B cell (primary cell): Measurements from ENCODE around the gene FAM53A. TPM values are rescaled to one million over a fixed set of nuclear protein-coding genes. Genes with fewer than 3 reads are reported as not detected.

Experiments
- ATAC-seq: fragments of 200-7000 bp; cut with Tn5 transposase; one replicate; pipeline ENCODE4 v1.10.0; 2021; ENCODE audit warnings: low read depth, mild to moderate bottlenecking, moderate number of reproducible peaks, moderate library complexity
- CTCF ChIA-PET: fragments of 350-600 bp; sonication (Branson Sonifier 250); formaldehyde crosslinking; loops from one replicate; lab custom pipeline; 2021; ENCODE audit warnings: antibody characterized with exemption, inconsistent platforms; lab: Charles Lee
- POLR2A ChIA-PET: fragments of 350-600 bp; sonication (Branson Sonifier 250); formaldehyde crosslinking; loops from one replicate; lab custom pipeline; 2021; ENCODE audit warnings: antibody characterized with exemption; lab: Charles Lee
- DNase-seq: peaks from one replicate; pipeline ENCODE4 v3.0.0; 2013
- H2AFZ ChIP-seq: 2 replicates; pipeline ENCODE4 v1.6.1; 2012; ENCODE audit warnings: mild to moderate bottlenecking, low read depth, low read length; ENCODE audit not compliant: insufficient read depth, poor library complexity, severe bottlenecking
- H3K27ac ChIP-seq, 2 donors: 1 replicate in 1 of 2; 2 replicates in 1 of 2; pipeline ENCODE4 v1.5.1; 2012 to 2013; ENCODE audit warnings: low read length in 2 of 2, mild to moderate bottlenecking in 2 of 2, moderate library complexity in 1 of 2
- H3K27me3 ChIP-seq, 4 experiments: fragments of 200-600 bp in 1 of 4; sonication (generic) in 1 of 4; replicated peaks in 1 of 4; 1 replicate in 2 of 4; 2 replicates in 2 of 4; pipeline versions ENCODE4 v1.6.1 to v1.7.0; 2013 to 2016; ENCODE audit warnings: low read length in 3 of 4, mild to moderate bottlenecking in 2 of 4, mixed read lengths in 1 of 4, moderate library complexity in 1 of 4; ENCODE audit not compliant: insufficient read depth in 4 of 4, control insufficient read depth in 3 of 4; ENCODE audit errors: control extremely low read depth in 1 of 4
- H3K36me3 ChIP-seq, 2 experiments: replicated peaks in 1 of 2; 1 replicate in 1 of 2; 2 replicates in 1 of 2; pipeline versions ENCODE4 v1.6.1 to v1.7.1; 2013; ENCODE audit warnings: low read length in 1 of 2; ENCODE audit not compliant: insufficient read depth in 2 of 2, control insufficient read depth in 1 of 2; ENCODE audit errors: control extremely low read depth in 1 of 2, extremely low read depth in 1 of 2
- H3K4me1 ChIP-seq, 2 donors: fragments of 200-600 bp in 1 of 2; sonication (generic) in 1 of 2; 1 replicate in 1 of 2; 2 replicates in 1 of 2; pipeline versions ENCODE4 v1.5.1 to v1.6.1; 2013 to 2017; ENCODE audit warnings: low read length in 2 of 2; ENCODE audit not compliant: control insufficient read depth in 2 of 2, insufficient read depth in 2 of 2
- H3K4me2 ChIP-seq: replicated peaks from 2 replicates; pipeline ENCODE3; 2012; ENCODE audit warnings: mild to moderate bottlenecking, low read depth, low read length; ENCODE audit not compliant: poor library complexity, severe bottlenecking
- H3K4me3 ChIP-seq, 5 experiments: fragments of 200-600 bp in 1 of 5; sonication (generic) in 1 of 5; 1 replicate in 3 of 5; 2 replicates in 2 of 5; pipeline versions ENCODE4 v1.5.1 to v1.7.0; 2011 to 2016; ENCODE audit warnings: low read length in 4 of 5, mild to moderate bottlenecking in 4 of 5, low read depth in 2 of 5, control low read depth in 1 of 5, moderate library complexity in 1 of 5; ENCODE audit not compliant: insufficient read depth in 1 of 5; ENCODE audit errors: control extremely low read depth in 1 of 5, extremely low read depth in 1 of 5
- H3K79me2 ChIP-seq: fragments of 200-600 bp; sonication (generic); one replicate; pipeline ENCODE4 v1.6.0; 2016; ENCODE audit warnings: low read length; ENCODE audit not compliant: control insufficient read depth, insufficient read depth
- H3K9ac ChIP-seq: fragments of 200-600 bp; sonication (generic); 2 replicates; pipeline ENCODE4 v1.6.1; 2017; ENCODE audit warnings: mild to moderate bottlenecking, low read length, moderate library complexity
- H3K9me3 ChIP-seq, 3 donors: one replicate each; pipeline versions ENCODE4 v1.6.1 to v1.7.1; 2013; ENCODE audit warnings: low read length in 2 of 3; ENCODE audit not compliant: control insufficient read depth in 2 of 3, insufficient read depth in 1 of 3; ENCODE audit errors: control extremely low read depth in 1 of 3
- H4K20me1 ChIP-seq: 2 replicates; pipeline ENCODE4 v1.6.0; 2012; ENCODE audit warnings: mild to moderate bottlenecking, low read length; ENCODE audit not compliant: insufficient read depth, control insufficient read depth, poor library complexity, severe bottlenecking
- H3K27ac Mint-ChIP-seq: one replicate; pipeline ENCODE4 v1.8.0; 2021; ENCODE audit warnings: mixed read lengths
- H3K27me3 Mint-ChIP-seq: one replicate; pipeline ENCODE4 v1.8.0; 2021; ENCODE audit warnings: mixed read lengths
- H3K4me1 Mint-ChIP-seq: one replicate; pipeline ENCODE4 v1.8.0; 2021; ENCODE audit warnings: mixed read lengths
- H3K4me3 Mint-ChIP-seq: one replicate; pipeline ENCODE4 v1.8.0; 2021; ENCODE audit warnings: mixed read lengths
- H3K9me3 Mint-ChIP-seq: one replicate; pipeline ENCODE4 v1.8.0; 2022; ENCODE audit warnings: mixed read lengths; ENCODE audit not compliant: insufficient read depth
- CTCF ChIP-seq: fragments of 200-600 bp; IDR thresholded peaks from one replicate; pipeline ENCODE4 v1.8.0; 2022; ENCODE audit warnings: antibody characterized with exemption, mild to moderate bottlenecking
- EZH2 ChIP-seq: IDR thresholded peaks from 2 replicates; pipeline ENCODE4 v1.6.1; 2012; ENCODE audit warnings: borderline replicate concordance, low read depth, mild to moderate bottlenecking, moderate library complexity, low read length; ENCODE audit not compliant: insufficient read depth, poor library complexity, severe bottlenecking
- WGBS: methylation state at CpG from one replicate; pipeline ENCODE4 v1.1.5; 2013; ENCODE audit warnings: missing lambda C conversion rate; ENCODE audit not compliant: insufficient coverage; 5-methylcytosine and 5-hydroxymethylcytosine counted together
- intact Hi-C: fragments of 100-400 bp; cut with micrococcal nuclease; formaldehyde crosslinking; loops from one replicate; pipeline ENCODE4 v1.10.0; 2022
- polyA plus RNA-seq: library from polyadenylated mRNA; depleted of rRNA; stranded (reverse); fragments of >200 nt; gene quantifications from 2 replicates; pipeline ENCODE4 v1.2.3, GENCODE V29; 2012
- total RNA-seq, 2 donors: library from RNA; stranded (reverse); fragments of 120-200 nt in 1 of 2; gene quantifications; 1 replicate in 1 of 2; 2 replicates in 1 of 2; pipeline versions ENCODE4 v1.2.3 to v1.2.4, GENCODE V29; 2013 to 2022

The FAM53A gene
- total and polyA plus RNA-seq, 2 donors (not counting 1 experiment from before 2014, with no cell fraction given): 2.2 to 4.2 TPM

- no peak for TF ChIP-seq EZH2
- H3K9me3 ChIP-seq: no peaks in the 10 kb centered on the region
- no peak overlapping the region for H3K4me3 ChIP-seq
- intact Hi-C loops: no loop called here
- H3K27me3 ChIP-seq: no peaks in the 10 kb centered on the region
- Mint-ChIP-seq H3K4me1 (peaks cover 4% of the 10 kb centered on the region), H3K4me3 (no peak overlapping the region), H3K27me3 (no peaks in the 10 kb centered on the region), H3K9me3 (no peaks in the 10 kb centered on the region), H3K27ac (no peak overlapping the region)
- H3K79me2 ChIP-seq: peaks cover 17% of the 10 kb centered on the region
- no peak overlapping the region for H2AFZ ChIP-seq
- ChIA-PET POLR2A (no interaction called here), CTCF (interaction anchor here (0.9 to 12.1 kb wide), 6 partner anchors 8 to 207 kb away, joined by 3 to 503 read pairs (median 25); partner anchors contain the start of genes FAM53A, SLBP, TACC3 and TMEM129)
- no peak overlapping the region for H3K27ac ChIP-seq
- peaks cover 0 to 44% of the 10 kb centered on the region in 2 experiments for H3K36me3 ChIP-seq
- no peak for DNase-seq
- no peak overlapping the region for H3K9ac ChIP-seq
- no peaks in the 10 kb centered on the region for H4K20me1 ChIP-seq
- no peak overlapping the region for H3K4me2 ChIP-seq
- WGBS: 97% methylated on average over 9 of the region's 9 CpGs
- ATAC-seq: no peak
- H3K4me1 ChIP-seq: no peaks in the 10 kb centered on the region
These were observed 7.7 kb upstream of the FAM53A start for GRCh38 chr4:1691737-1692373.

- ATAC-seq (no peak), DNase-seq (no peak)
- Mint-ChIP-seq H3K4me3 (no peak overlapping the region), H3K27ac (no peak overlapping the region), H3K27me3 (no peaks in the 10 kb centered on the region), H3K4me1 (peaks cover 5% of the 10 kb centered on the region), H3K9me3 (no peaks in the 10 kb centered on the region)
- Histone ChIP-seq H3K9me3 (no peaks in the 10 kb centered on the region), H3K79me2 (peaks cover 8% of the 10 kb centered on the region), H3K36me3 (peaks cover 0 to 37% of the 10 kb centered on the region in 2 experiments), H3K4me2 (no peak overlapping the region), H3K27me3 (no peaks in the 10 kb centered on the region), H3K4me3 (no peak overlapping the region), H3K27ac (no peak overlapping the region), H4K20me1 (no peaks in the 10 kb centered on the region), H3K9ac (no peak overlapping the region), H3K4me1 (no peaks in the 10 kb centered on the region), H2AFZ (no peak overlapping the region)
- intact Hi-C loops: no loop called here
- TF ChIP-seq CTCF (no peak), EZH2 (no peak)
- POLR2A ChIA-PET: no interaction called here
- CTCF ChIA-PET: interaction anchor here (1.2 to 12.1 kb wide), 3 partner anchors 23 to 98 kb away, joined by 3 to 503 read pairs (median 75); partner anchors contain the start of genes SLBP, TACC3 and TMEM129
- WGBS: 94% methylated on average over 2 of the region's 3 CpGs
These were observed 6.6 kb upstream of the FAM53A start for GRCh38 chr4:1690698-1691097.
